Measurements from ENCODE around the gene NFAT5. TPM values are rescaled to one million over a fixed set of nuclear protein-coding genes. Genes with fewer than 3 reads are reported as not detected.

The NFAT5 gene
- total and polyA plus RNA-seq, 4 donors, result 5.2 to 111 (median 22.5) TPM

DNA sequence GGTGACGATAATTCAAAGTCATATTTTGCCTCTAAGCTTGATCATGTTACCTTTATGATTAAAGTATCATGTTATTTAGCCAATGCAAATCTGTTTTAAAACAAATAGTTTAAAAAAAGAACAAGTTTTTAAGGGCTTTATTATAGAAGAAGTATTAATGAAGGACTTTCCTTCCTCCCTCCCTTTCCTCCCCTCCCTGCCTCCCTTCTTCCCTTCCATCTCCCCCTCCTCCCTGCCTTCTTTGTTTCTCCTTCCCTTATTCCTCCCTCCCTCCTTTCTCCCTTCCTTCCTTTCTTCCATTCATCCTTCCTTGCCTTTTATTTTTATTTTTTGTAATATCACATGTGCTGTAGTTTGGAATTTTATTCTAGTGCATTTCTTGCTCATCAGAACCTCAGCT, 134.1 kb downstream of the NFAT5 start:
- ATAC-seq (ENCODE audit: insufficient read depth, low FRiP score) (no peak), DNase-seq (no peak)
- Histone ChIP-seq H3K9ac (ENCODE audit: insufficient read depth in 1 of 2, low read length in 2 of 2) (no peak overlapping the region), H3K4me3 (no peak overlapping the region), H3K9me3 (ENCODE audit: control insufficient read depth in 4 of 4, insufficient read depth in 3 of 4, low read length in 3 of 4) (no peaks in the 10 kb centered on the region), H3K4me1 (ENCODE audit: control insufficient read depth in 5 of 5, insufficient read depth in 5 of 5, low read length in 5 of 5) (no peaks in the 10 kb centered on the region), H3K27ac (ENCODE audit: low read depth in 1 of 2, low read length in 1 of 2) (no peak overlapping the region), H3K27me3 (ENCODE audit: control insufficient read depth in 3 of 3, insufficient read depth in 3 of 3, low read length in 2 of 3) (no peaks in the 10 kb centered on the region), H3K36me3 (ENCODE audit: control insufficient read depth in 4 of 4, insufficient read depth in 4 of 4, low read length in 4 of 4) (peaks cover 7 to 28% (median 17%) of the 10 kb centered on the region in 4 donors)
- 88 to 92% methylated on average over 1 of the region's 1 CpG for WGBS, 2 donors
- TF ChIP-seq, protein P1, sequence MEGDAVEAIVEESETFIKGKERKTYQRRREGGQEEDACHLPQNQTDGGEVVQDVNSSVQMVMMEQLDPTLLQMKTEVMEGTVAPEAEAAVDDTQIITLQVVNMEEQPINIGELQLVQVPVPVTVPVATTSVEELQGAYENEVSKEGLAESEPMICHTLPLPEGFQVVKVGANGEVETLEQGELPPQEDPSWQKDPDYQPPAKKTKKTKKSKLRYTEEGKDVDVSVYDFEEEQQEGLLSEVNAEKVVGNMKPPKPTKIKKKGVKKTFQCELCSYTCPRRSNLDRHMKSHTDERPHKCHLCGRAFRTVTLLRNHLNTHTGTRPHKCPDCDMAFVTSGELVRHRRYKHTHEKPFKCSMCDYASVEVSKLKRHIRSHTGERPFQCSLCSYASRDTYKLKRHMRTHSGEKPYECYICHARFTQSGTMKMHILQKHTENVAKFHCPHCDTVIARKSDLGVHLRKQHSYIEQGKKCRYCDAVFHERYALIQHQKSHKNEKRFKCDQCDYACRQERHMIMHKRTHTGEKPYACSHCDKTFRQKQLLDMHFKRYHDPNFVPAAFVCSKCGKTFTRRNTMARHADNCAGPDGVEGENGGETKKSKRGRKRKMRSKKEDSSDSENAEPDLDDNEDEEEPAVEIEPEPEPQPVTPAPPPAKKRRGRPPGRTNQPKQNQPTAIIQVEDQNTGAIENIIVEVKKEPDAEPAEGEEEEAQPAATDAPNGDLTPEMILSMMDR (IDR thresholded peaks at IDR 0.05; ENCODE audit: control extremely low read depth, extremely low read depth), result no peak

DNA sequence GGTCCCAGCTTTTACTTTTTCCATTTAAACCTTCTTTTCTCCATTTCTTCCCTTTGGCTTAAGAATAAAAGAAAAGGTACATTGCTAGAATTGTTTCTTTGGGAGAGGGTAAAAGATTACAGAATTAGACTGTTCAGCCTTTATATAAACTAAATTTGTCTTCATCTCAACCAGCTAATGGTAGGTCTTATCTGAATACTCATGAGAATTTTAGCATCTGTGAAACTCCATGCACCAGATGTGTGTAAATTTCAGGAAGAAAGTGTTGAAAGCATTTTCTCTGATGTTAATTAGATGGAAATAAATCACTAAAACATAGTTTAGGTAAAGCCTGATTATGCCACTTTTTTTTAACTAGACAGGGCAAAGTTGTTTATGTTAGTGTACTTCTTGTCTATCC, 135.7 kb downstream of the NFAT5 start:
- H3K27ac ChIP-seq (ENCODE audit: low read depth in 1 of 2, low read length in 1 of 2), result no peak overlapping the region
- H3K36me3 ChIP-seq (ENCODE audit: control insufficient read depth in 4 of 4, insufficient read depth in 4 of 4, low read length in 4 of 4), result peaks cover 5 to 26% (median 11%) of the 10 kb centered on the region in 4 donors
- TF ChIP-seq, protein P1 (IDR thresholded peaks at IDR 0.05; ENCODE audit: control extremely low read depth, extremely low read depth), result no peak
- no peaks in the 10 kb centered on the region for H3K27me3 ChIP-seq (ENCODE audit: control insufficient read depth in 3 of 3, insufficient read depth in 3 of 3, low read length in 2 of 3)
- H3K9me3 ChIP-seq (ENCODE audit: control insufficient read depth in 4 of 4, insufficient read depth in 3 of 4, low read length in 3 of 4), result no peaks in the 10 kb centered on the region
- no peaks in the 10 kb centered on the region for H3K4me1 ChIP-seq (ENCODE audit: control insufficient read depth in 5 of 5, insufficient read depth in 5 of 5, low read length in 5 of 5)
- no peak overlapping the region for H3K9ac ChIP-seq (ENCODE audit: insufficient read depth in 1 of 2, low read length in 2 of 2)
- H3K4me3 ChIP-seq, result no peak overlapping the region
- ATAC-seq (ENCODE audit: insufficient read depth, low FRiP score) (no peak), DNase-seq (no peak)

DNA sequence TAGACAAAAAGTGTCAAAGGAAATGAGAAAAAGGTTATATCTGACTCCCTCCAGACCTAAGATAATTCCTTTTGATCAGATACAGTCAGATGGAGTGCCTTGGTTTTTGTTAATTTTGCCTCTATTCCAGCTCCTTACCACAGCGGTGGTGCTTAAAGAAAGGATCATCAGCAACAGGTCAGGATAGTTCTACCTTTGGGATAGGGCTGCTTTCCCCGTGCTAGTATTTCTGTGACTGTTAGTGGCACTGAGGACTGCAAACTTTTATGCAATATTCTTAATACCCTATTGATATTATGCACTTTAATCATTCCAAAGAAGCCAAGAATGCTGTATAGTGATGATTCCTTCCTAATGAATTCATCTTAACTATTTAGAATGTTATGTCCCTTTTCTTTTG, 136.1 kb downstream of the NFAT5 start:
- Histone ChIP-seq H3K9me3 (ENCODE audit: control insufficient read depth in 4 of 4, insufficient read depth in 3 of 4, low read length in 3 of 4) (no peaks in the 10 kb centered on the region), H3K27ac (ENCODE audit: low read depth in 1 of 2, low read length in 1 of 2) (no peak overlapping the region), H3K36me3 (ENCODE audit: control insufficient read depth in 4 of 4, insufficient read depth in 4 of 4, low read length in 4 of 4) (peaks cover 5 to 26% (median 11%) of the 10 kb centered on the region in 4 donors), H3K27me3 (ENCODE audit: control insufficient read depth in 3 of 3, insufficient read depth in 3 of 3, low read length in 2 of 3) (no peaks in the 10 kb centered on the region), H3K9ac (ENCODE audit: insufficient read depth in 1 of 2, low read length in 2 of 2) (no peak overlapping the region), H3K4me3 (no peak overlapping the region), H3K4me1 (ENCODE audit: control insufficient read depth in 5 of 5, insufficient read depth in 5 of 5, low read length in 5 of 5) (no peaks in the 10 kb centered on the region)
- ATAC-seq (ENCODE audit: insufficient read depth, low FRiP score) (no peak), DNase-seq (no peak)
- TF ChIP-seq, protein P1 (IDR thresholded peaks at IDR 0.05; ENCODE audit: control extremely low read depth, extremely low read depth), result no peak
- WGBS, 2 donors, result 83 to 93% methylated on average over 2 of the region's 2 CpGs

DNA sequence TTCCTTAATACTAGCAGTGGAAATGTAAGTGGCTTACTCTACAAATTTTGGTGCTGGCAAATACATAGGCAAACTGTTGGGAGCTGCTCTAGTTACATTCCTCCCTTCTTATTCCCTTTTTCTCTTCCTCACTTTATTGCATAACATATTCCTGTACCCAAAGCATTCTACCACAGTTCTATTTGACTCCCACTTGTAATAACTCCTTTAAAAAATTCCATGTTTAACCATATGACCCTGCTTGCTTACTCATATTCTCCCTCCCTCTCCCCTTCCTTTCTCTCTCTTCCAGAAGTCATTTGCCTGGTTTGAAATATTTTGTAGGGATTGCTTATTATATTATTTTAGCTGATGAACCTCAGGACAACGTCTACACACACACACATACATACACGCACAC, 137.9 kb downstream of the NFAT5 start:
- 90 to 92% methylated on average over 2 of the region's 2 CpGs for WGBS, 2 donors
- no peaks in the 10 kb centered on the region for H3K27me3 ChIP-seq (ENCODE audit: control insufficient read depth in 3 of 3, insufficient read depth in 3 of 3, low read length in 2 of 3)

More for the DNA sequence above, 137.9 kb downstream of the NFAT5 start:
- DNase-seq (no peak), ATAC-seq (ENCODE audit: insufficient read depth, low FRiP score) (no peak)
- Histone ChIP-seq H3K4me3 (no peak overlapping the region), H3K4me1 (ENCODE audit: control insufficient read depth in 5 of 5, insufficient read depth in 5 of 5, low read length in 5 of 5) (no peaks in the 10 kb centered on the region), H3K9me3 (ENCODE audit: control insufficient read depth in 4 of 4, insufficient read depth in 3 of 4, low read length in 3 of 4) (no peaks in the 10 kb centered on the region), H3K27ac (ENCODE audit: low read depth in 1 of 2, low read length in 1 of 2) (no peak overlapping the region), H3K9ac (ENCODE audit: insufficient read depth in 1 of 2, low read length in 2 of 2) (no peak overlapping the region), H3K36me3 (ENCODE audit: control insufficient read depth in 4 of 4, insufficient read depth in 4 of 4, low read length in 4 of 4) (peaks cover 9 to 22% (median 13%) of the 10 kb centered on the region in 4 donors)
- TF ChIP-seq, protein P1 (IDR thresholded peaks at IDR 0.05; ENCODE audit: control extremely low read depth, extremely low read depth), result no peak

Measured in lung (tissue), 12 donors.